Body of pancreas (tissue), 4 donors: ENCODE results near the gene SNRNP25.
"Not testable (repeated sequence)": the region's sequence is repeated elsewhere in the genome, so short reads cannot be mapped to it uniquely, and the experiment has no call there.

Source experiments
- CTCF ChIP-seq, 7 experiments: fragments of 450-650 bp in 4 of 7; fragments of 200-600 bp in 3 of 7; sonication (generic) in 3 of 7; IDR thresholded peaks; one replicate each; pipeline ENCODE4 v1.5.1; 2016 to 2019; ENCODE audit warnings: antibody characterized with exemption in 7 of 7
- POLR2A ChIP-seq, 3 donors: fragments of 450-650 bp; IDR thresholded peaks; one replicate each; pipeline ENCODE4 v1.6.1; 2016; ENCODE audit warnings: antibody characterized with exemption in 3 of 3, mild to moderate bottlenecking in 2 of 3

DNA sequence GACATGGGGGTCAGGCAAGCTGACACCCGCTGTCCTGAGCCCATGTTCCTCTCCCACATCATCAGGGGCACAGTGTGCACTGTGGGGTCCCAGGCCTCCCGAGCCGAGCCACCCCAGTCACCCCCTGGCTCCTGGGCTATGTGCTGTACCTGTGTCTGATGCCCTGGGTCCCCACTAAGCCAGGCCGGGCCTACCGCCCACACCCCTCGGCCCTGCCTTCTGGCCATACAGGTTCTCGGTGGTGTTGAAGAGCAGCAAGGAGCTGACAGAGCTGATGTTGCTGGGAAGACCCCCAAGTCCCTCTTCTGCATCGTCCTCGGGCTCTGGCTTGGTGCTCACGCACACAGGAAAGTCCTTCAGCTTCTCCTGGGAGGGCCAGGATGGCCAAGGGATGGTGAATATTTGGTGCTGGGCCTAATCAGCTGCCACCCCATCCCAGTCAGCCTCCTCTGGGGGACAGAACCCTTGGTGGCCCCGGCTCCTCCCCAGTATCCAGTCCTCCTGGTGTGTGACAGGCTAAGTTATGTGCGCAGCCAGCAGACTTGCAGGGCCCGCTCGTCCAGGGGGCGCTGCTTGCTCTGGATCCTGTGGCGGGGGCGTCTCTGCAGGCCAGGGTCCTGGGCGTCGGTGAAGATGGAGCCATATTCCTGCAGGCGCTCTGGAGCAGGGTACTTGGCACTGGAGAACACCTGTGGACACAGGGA is 36.4 kb upstream of the SNRNP25 start:
- TF ChIP-seq CTCF, POLR2A (IDR thresholded peaks at IDR 0.05): not testable (repeated sequence)
